ENCODE measurements around the gene ZNF296. TPM values are rescaled to one million over a fixed set of nuclear protein-coding genes. Genes with fewer than 3 reads are reported as not detected.

The ZNF296 gene
- total and polyA plus RNA-seq, 2 of the 13 experiments (the other 11 are each of a cell fraction or from before 2014, with no cell fraction given) = 0.26 to 0.62 TPM

DNA sequence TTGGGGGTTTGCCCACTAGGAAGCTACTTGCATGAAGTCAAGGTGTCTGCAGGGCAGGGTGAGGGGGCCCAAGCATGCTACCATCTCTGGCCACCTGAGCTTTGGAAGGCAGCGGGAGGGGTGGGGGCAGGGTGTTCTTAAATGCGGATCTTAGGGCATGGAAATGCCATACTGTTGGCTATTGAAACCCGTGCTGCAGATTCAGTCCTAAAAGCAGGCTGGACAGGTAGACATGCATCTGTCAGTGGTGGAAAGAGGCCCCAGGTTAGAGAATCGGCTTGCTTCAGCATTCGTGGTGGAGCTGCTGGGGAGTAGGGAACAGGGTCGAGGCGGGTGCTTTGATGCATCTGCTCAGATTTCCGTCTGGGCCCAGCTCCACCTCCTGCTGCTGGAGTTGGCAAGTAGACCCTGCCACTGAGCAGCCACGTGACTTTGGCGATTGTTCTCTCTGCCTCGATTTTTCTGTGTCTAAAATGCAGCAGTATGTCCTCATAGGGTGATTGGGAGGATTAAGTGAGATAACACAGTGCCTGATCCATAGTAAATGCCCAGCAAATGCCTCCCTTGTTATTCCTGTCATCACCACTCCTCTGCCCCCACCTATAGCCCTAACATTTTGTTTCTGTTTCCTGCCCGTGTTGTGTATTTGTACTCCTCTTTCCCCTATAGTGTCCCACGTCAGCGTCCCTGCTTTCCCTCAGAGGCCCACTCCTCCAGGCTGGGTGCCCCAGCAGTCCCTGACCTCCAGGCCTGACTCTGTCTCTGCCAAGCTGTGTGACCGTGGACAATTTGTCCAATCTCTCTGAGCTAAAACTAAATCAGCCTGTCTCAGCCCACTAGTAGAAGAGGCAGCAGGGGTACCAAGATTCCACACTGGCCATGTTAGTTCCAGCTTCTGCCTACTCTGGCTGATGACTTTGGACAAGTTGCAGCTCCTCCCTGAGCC, 22.5 kb upstream of the ZNF296 start (continued):
- TF ChIP-seq ZSCAN20 (CRISPR knock-in tag; IDR thresholded peaks at IDR 0.05; ENCODE audit: borderline replicate concordance) (no peak), RBFOX2 (IDR thresholded peaks at IDR 0.05; ENCODE audit: low read depth, low read length) (0 out of 2 replicates have a peak, but pooled peaks have one; percentile 22), CENPX (CRISPR knock-in tag; IDR thresholded peaks at IDR 0.05) (no peak), CHD4 (IDR thresholded peaks at IDR 0.05; ENCODE audit: borderline replicate concordance, low read length) (no peak), ZKSCAN8 (CRISPR knock-in tag; IDR thresholded peaks at IDR 0.05; ENCODE audit: borderline replicate concordance) (0 out of 2 replicates have a peak, but pooled peaks have one; percentile 2), SOX13 (IDR thresholded peaks at IDR 0.05) (no peak), SOX13 (CRISPR knock-in tag; conservative IDR thresholded peaks at IDR 0.05 in 1 of 2, IDR thresholded peaks at IDR 0.05 in 1 of 2) (0 out of 4 replicates have a peak, but pooled peaks of 1 of the 2 experiments have one; percentile 18), ZNF768 (CRISPR knock-in tag; IDR thresholded peaks at IDR 0.05) (peak; percentile 91), ZNF225 (CRISPR knock-in tag; IDR thresholded peaks at IDR 0.05) (0 out of 2 replicates have a peak, but pooled peaks have one; percentile 15), ZNF572 (CRISPR knock-in tag; IDR thresholded peaks at IDR 0.05) (0 out of 2 replicates have a peak, but pooled peaks have one; percentile 3), FOXA1 (IDR thresholded peaks at IDR 0.05) (no peak), FOXA1 (CRISPR knock-in tag; IDR thresholded peaks at IDR 0.05) (no peak), ZNF772 (CRISPR knock-in tag; IDR thresholded peaks at IDR 0.05) (0 out of 2 replicates have a peak, but pooled peaks have one; percentile 21), USF2 (IDR thresholded peaks at IDR 0.05; ENCODE audit: low read depth, low read length) (no peak), USF2 (CRISPR knock-in tag; IDR thresholded peaks at IDR 0.05; ENCODE audit: borderline replicate concordance) (0 out of 2 replicates have a peak, but pooled peaks have one; percentile 5), BCL3 (CRISPR knock-in tag; IDR thresholded peaks at IDR 0.05) (0 out of 2 replicates have a peak, but pooled peaks have one; percentile 17), ZFP91 (CRISPR knock-in tag; IDR thresholded peaks at IDR 0.05; ENCODE audit: borderline replicate concordance) (peak; percentile 3; the same call in 1 of the 2 replicates), HNRNPL (IDR thresholded peaks at IDR 0.05; ENCODE audit: low read depth, low read length) (0 out of 2 replicates have a peak, but pooled peaks have one; percentile 13)
- TF ChIP-seq, protein P1, sequence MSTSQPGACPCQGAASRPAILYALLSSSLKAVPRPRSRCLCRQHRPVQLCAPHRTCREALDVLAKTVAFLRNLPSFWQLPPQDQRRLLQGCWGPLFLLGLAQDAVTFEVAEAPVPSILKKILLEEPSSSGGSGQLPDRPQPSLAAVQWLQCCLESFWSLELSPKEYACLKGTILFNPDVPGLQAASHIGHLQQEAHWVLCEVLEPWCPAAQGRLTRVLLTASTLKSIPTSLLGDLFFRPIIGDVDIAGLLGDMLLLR (CRISPR knock-in tag; IDR thresholded peaks at IDR 0.05) = 0 out of 2 replicates have a peak, but pooled peaks have one; percentile 8
- TF ChIP-seq, protein P2, sequence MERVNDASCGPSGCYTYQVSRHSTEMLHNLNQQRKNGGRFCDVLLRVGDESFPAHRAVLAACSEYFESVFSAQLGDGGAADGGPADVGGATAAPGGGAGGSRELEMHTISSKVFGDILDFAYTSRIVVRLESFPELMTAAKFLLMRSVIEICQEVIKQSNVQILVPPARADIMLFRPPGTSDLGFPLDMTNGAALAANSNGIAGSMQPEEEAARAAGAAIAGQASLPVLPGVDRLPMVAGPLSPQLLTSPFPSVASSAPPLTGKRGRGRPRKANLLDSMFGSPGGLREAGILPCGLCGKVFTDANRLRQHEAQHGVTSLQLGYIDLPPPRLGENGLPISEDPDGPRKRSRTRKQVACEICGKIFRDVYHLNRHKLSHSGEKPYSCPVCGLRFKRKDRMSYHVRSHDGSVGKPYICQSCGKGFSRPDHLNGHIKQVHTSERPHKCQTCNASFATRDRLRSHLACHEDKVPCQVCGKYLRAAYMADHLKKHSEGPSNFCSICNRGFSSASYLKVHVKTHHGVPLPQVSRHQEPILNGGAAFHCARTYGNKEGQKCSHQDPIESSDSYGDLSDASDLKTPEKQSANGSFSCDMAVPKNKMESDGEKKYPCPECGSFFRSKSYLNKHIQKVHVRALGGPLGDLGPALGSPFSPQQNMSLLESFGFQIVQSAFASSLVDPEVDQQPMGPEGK (CRISPR knock-in tag; IDR thresholded peaks at IDR 0.05) = peak; percentile 11; the same call in 1 of the 2 replicates
